Measurements from ENCODE around the gene GATD1. TPM values are rescaled to one million over a fixed set of nuclear protein-coding genes. Genes with fewer than 3 reads are reported as not detected.

GATD1 gene
- total and polyA plus RNA-seq, 10 of the 15 experiments (the other 5 are each of a cell fraction or from before 2014, with no cell fraction given) = 1.2 to 92.6 (median 22.3) TPM

- TF ChIP-seq, protein P1, sequence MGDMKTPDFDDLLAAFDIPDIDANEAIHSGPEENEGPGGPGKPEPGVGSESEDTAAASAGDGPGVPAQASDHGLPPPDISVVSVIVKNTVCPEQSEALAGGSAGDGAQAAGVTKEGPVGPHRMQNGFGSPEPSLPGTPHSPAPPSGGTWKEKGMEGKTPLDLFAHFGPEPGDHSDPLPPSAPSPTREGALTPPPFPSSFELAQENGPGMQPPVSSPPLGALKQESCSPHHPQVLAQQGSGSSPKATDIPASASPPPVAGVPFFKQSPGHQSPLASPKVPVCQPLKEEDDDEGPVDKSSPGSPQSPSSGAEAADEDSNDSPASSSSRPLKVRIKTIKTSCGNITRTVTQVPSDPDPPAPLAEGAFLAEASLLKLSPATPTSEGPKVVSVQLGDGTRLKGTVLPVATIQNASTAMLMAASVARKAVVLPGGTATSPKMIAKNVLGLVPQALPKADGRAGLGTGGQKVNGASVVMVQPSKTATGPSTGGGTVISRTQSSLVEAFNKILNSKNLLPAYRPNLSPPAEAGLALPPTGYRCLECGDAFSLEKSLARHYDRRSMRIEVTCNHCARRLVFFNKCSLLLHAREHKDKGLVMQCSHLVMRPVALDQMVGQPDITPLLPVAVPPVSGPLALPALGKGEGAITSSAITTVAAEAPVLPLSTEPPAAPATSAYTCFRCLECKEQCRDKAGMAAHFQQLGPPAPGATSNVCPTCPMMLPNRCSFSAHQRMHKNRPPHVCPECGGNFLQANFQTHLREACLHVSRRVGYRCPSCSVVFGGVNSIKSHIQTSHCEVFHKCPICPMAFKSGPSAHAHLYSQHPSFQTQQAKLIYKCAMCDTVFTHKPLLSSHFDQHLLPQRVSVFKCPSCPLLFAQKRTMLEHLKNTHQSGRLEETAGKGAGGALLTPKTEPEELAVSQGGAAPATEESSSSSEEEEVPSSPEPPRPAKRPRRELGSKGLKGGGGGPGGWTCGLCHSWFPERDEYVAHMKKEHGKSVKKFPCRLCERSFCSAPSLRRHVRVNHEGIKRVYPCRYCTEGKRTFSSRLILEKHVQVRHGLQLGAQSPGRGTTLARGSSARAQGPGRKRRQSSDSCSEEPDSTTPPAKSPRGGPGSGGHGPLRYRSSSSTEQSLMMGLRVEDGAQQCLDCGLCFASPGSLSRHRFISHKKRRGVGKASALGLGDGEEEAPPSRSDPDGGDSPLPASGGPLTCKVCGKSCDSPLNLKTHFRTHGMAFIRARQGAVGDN (IDR thresholded peaks at IDR 0.05) = no peak
- no peak for TF ChIP-seq RBBP5 (conservative IDR thresholded peaks at IDR 0.05)
- no peak for TF ChIP-seq CBX3 (IDR thresholded peaks at IDR 0.05; ENCODE audit: borderline replicate concordance, low read depth)
- TF ChIP-seq PAX8 (IDR thresholded peaks at IDR 0.05) = no peak
- no peak for TF ChIP-seq CHD4 (IDR thresholded peaks at IDR 0.05)
- peak; percentile 52 for TF ChIP-seq IKZF1 (conservative IDR thresholded peaks at IDR 0.05)
- no peak for TF ChIP-seq ZBED1 (IDR thresholded peaks at IDR 0.05; ENCODE audit: borderline replicate concordance)
- TF ChIP-seq SKIL (IDR thresholded peaks at IDR 0.05; ENCODE audit: low read depth, poor library complexity, severe bottlenecking) = no peak
- TF ChIP-seq NR2C2 (IDR thresholded peaks at IDR 0.05; ENCODE audit: borderline replicate concordance, control insufficient read depth, insufficient read length, low read depth) = no peak
- TF ChIP-seq SMAD1 (IDR thresholded peaks at IDR 0.05; ENCODE audit: low read depth, partially characterized antibody) = no peak
- peak; percentile 11 for TF ChIP-seq RELA (IDR thresholded peaks at IDR 0.05; ENCODE audit: borderline replicate concordance, partially characterized antibody)
- 0 out of 3 replicates have a peak, but pooled peaks of 1 of the 2 experiments have one; percentile 4 for TF ChIP-seq EGR1 (IDR thresholded peaks at IDR 0.05; ENCODE audit: borderline replicate concordance in 1 of 2, low read depth in 2 of 2, low read length in 2 of 2)
- TF ChIP-seq, protein P2, sequence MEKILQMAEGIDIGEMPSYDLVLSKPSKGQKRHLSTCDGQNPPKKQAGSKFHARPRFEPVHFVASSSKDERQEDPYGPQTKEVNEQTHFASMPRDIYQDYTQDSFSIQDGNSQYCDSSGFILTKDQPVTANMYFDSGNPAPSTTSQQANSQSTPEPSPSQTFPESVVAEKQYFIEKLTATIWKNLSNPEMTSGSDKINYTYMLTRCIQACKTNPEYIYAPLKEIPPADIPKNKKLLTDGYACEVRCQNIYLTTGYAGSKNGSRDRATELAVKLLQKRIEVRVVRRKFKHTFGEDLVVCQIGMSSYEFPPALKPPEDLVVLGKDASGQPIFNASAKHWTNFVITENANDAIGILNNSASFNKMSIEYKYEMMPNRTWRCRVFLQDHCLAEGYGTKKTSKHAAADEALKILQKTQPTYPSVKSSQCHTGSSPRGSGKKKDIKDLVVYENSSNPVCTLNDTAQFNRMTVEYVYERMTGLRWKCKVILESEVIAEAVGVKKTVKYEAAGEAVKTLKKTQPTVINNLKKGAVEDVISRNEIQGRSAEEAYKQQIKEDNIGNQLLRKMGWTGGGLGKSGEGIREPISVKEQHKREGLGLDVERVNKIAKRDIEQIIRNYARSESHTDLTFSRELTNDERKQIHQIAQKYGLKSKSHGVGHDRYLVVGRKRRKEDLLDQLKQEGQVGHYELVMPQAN (conservative IDR thresholded peaks at IDR 0.05) = peak; percentile 13; the same call in 1 of the 2 replicates
- TF ChIP-seq PML (IDR thresholded peaks at IDR 0.05; ENCODE audit: low read length) = no peak
- TF ChIP-seq, protein P3, sequence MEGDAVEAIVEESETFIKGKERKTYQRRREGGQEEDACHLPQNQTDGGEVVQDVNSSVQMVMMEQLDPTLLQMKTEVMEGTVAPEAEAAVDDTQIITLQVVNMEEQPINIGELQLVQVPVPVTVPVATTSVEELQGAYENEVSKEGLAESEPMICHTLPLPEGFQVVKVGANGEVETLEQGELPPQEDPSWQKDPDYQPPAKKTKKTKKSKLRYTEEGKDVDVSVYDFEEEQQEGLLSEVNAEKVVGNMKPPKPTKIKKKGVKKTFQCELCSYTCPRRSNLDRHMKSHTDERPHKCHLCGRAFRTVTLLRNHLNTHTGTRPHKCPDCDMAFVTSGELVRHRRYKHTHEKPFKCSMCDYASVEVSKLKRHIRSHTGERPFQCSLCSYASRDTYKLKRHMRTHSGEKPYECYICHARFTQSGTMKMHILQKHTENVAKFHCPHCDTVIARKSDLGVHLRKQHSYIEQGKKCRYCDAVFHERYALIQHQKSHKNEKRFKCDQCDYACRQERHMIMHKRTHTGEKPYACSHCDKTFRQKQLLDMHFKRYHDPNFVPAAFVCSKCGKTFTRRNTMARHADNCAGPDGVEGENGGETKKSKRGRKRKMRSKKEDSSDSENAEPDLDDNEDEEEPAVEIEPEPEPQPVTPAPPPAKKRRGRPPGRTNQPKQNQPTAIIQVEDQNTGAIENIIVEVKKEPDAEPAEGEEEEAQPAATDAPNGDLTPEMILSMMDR (IDR thresholded peaks at IDR 0.05 in 2 of 3, conservative IDR thresholded peaks at IDR 0.05 in 1 of 3; ENCODE audit: control insufficient read depth in 2 of 3, extremely low read depth in 1 of 3, insufficient read depth in 1 of 3, low read depth in 3 of 3, low read length in 3 of 3) = no peak
- 0 out of 2 replicates have a peak, but pooled peaks have one; percentile 8 for TF ChIP-seq TCF12 (IDR thresholded peaks at IDR 0.05; ENCODE audit: low read depth, low read length)
These were observed 18.6 kb upstream of the GATD1 start (continued) for GRCh38 chr11:795634-796564.

Data from GM12878 (cell line).